Measurements from ENCODE around the gene DUSP7. TPM values are rescaled to one million over a fixed set of nuclear protein-coding genes. Genes with fewer than 3 reads are reported as not detected.

DUSP7 gene
- polyA plus RNA-seq, 3 donors = 2.8 to 36.8 (median 3.9) TPM

- Mint-ChIP-seq H3K36me3 (peaks cover 20 to 31% of the 10 kb centered on the region in 2 donors), H3K9me3 (peaks cover 0 to 2% (median 0%) of the 10 kb centered on the region in 7 donors), H3K4me1 (peaks cover 37% of the 10 kb centered on the region), H3K27ac (no peak overlapping the region), H3K27me3 (ENCODE audit: low read depth in 3 of 3) (peaks cover 0 to 4% (median 3%) of the 10 kb centered on the region in 3 donors), H3K4me3 (no peak overlapping the region)
- intact Hi-C loops (cut with micrococcal nuclease) = no loop called here
- no peaks in the 10 kb centered on the region for H3K27me3 ChIP-seq (ENCODE audit: control insufficient read depth in 2 of 2, insufficient read depth in 2 of 2, low read length in 2 of 2)
- no peak for DNase-seq
- TF ChIP-seq, protein P1, sequence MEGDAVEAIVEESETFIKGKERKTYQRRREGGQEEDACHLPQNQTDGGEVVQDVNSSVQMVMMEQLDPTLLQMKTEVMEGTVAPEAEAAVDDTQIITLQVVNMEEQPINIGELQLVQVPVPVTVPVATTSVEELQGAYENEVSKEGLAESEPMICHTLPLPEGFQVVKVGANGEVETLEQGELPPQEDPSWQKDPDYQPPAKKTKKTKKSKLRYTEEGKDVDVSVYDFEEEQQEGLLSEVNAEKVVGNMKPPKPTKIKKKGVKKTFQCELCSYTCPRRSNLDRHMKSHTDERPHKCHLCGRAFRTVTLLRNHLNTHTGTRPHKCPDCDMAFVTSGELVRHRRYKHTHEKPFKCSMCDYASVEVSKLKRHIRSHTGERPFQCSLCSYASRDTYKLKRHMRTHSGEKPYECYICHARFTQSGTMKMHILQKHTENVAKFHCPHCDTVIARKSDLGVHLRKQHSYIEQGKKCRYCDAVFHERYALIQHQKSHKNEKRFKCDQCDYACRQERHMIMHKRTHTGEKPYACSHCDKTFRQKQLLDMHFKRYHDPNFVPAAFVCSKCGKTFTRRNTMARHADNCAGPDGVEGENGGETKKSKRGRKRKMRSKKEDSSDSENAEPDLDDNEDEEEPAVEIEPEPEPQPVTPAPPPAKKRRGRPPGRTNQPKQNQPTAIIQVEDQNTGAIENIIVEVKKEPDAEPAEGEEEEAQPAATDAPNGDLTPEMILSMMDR (IDR thresholded peaks at IDR 0.05) = no peak
- H3K4me2 ChIP-seq (replicated peaks; ENCODE audit: extremely low read depth, low read length, poor library complexity, severe bottlenecking) = no peak overlapping the region
- no peak overlapping the region for H3K9ac ChIP-seq (ENCODE audit: insufficient read depth, low read length, poor library complexity, severe bottlenecking)
- no peaks in the 10 kb centered on the region for H3K9me3 ChIP-seq (replicated peaks in 1 of 2; ENCODE audit: control insufficient read depth in 1 of 2, insufficient read depth in 1 of 2, low read length in 2 of 2)
- no peaks in the 10 kb centered on the region for H3K79me2 ChIP-seq (ENCODE audit: insufficient read depth, low read length)
- peaks cover 2 to 23% of the 10 kb centered on the region in 2 donors for H3K36me3 ChIP-seq (replicated peaks in 1 of 2; ENCODE audit: control insufficient read depth in 1 of 2, insufficient read depth in 2 of 2, low read length in 2 of 2)
- no peaks in the 10 kb centered on the region for H4K20me1 ChIP-seq (ENCODE audit: insufficient read depth, low read length)
- WGBS (ENCODE audit: insufficient coverage) = 100% methylated on average over 1 of the region's 7 CpGs
- H3K27ac ChIP-seq (ENCODE audit: low read depth in 1 of 2, low read length in 2 of 2) = no peak overlapping the region
- no peak overlapping the region for H2AFZ ChIP-seq (ENCODE audit: insufficient read depth, low read depth, low read length, poor library complexity, severe bottlenecking)
- peaks cover 28 to 30% of the 10 kb centered on the region in 2 donors for H3K4me1 ChIP-seq (ENCODE audit: control insufficient read depth in 1 of 2, insufficient read depth in 2 of 2, low read length in 2 of 2)
- H3K4me3 ChIP-seq (replicated peaks in 1 of 3; ENCODE audit: low read depth in 2 of 3, low read length in 3 of 3) = no peak overlapping the region
These were observed 17.1 kb upstream of the DUSP7 start for GRCh38 chr3:52073490-52073889.

- Mint-ChIP-seq H3K4me1 (peaks cover 32% of the 10 kb centered on the region), H3K36me3 (peaks cover 20 to 31% of the 10 kb centered on the region in 2 donors), H3K27ac (no peak overlapping the region), H3K27me3 (ENCODE audit: low read depth in 3 of 3) (peaks cover under 1 to 4% (median 3%) of the 10 kb centered on the region in 3 donors), H3K4me3 (no peak overlapping the region), H3K9me3 (peaks cover 0 to 2% (median 0%) of the 10 kb centered on the region in 7 donors)
- no peak overlapping the region for H2AFZ ChIP-seq (ENCODE audit: insufficient read depth, low read depth, low read length, poor library complexity, severe bottlenecking)
- peaks cover 2 to 23% of the 10 kb centered on the region in 2 donors for H3K36me3 ChIP-seq (replicated peaks in 1 of 2; ENCODE audit: control insufficient read depth in 1 of 2, insufficient read depth in 2 of 2, low read length in 2 of 2)
- H3K9ac ChIP-seq (ENCODE audit: insufficient read depth, low read length, poor library complexity, severe bottlenecking) = no peak overlapping the region
- H3K27me3 ChIP-seq (ENCODE audit: control insufficient read depth in 2 of 2, insufficient read depth in 2 of 2, low read length in 2 of 2) = no peaks in the 10 kb centered on the region
- H4K20me1 ChIP-seq (ENCODE audit: insufficient read depth, low read length) = no peaks in the 10 kb centered on the region
- H3K9me3 ChIP-seq (replicated peaks in 1 of 2; ENCODE audit: control insufficient read depth in 1 of 2, insufficient read depth in 1 of 2, low read length in 2 of 2) = no peaks in the 10 kb centered on the region
- DNase-seq = no peak
- intact Hi-C loops (cut with micrococcal nuclease) = no loop called here
- TF ChIP-seq, protein P1 (IDR thresholded peaks at IDR 0.05) = no peak
- WGBS (ENCODE audit: insufficient coverage) = 98% methylated on average over 5 of the region's 8 CpGs
- H3K4me2 ChIP-seq (replicated peaks; ENCODE audit: extremely low read depth, low read length, poor library complexity, severe bottlenecking) = no peak overlapping the region
- H3K79me2 ChIP-seq (ENCODE audit: insufficient read depth, low read length) = no peaks in the 10 kb centered on the region
- H3K4me1 ChIP-seq (ENCODE audit: control insufficient read depth in 1 of 2, insufficient read depth in 2 of 2, low read length in 2 of 2) = peaks cover 23 to 30% of the 10 kb centered on the region in 2 donors
- H3K4me3 ChIP-seq (replicated peaks in 1 of 3; ENCODE audit: low read depth in 2 of 3, low read length in 3 of 3) = no peak overlapping the region
- H3K27ac ChIP-seq (ENCODE audit: low read depth in 1 of 2, low read length in 2 of 2) = no peak overlapping the region
These were observed 16.1 kb upstream of the DUSP7 start for GRCh38 chr3:52072471-52072870.
